BLaER1 treated with 17β-estradiol and CSF1 and Interleukin-3, amounts not matched to agents 10 nM and 100 nM (cell line): ENCODE results near the gene DOK6.

Source experiments
- H3K27ac ChIP-seq, 11 experiments: shearing (Covaris generic); formaldehyde crosslinking; 2 replicates each; pipeline ENCODE4 v1.8.1; 2022
- H3K27me3 ChIP-seq, 11 experiments: shearing (Covaris generic); formaldehyde crosslinking; 2 replicates each; pipeline ENCODE4 v1.8.1; 2022
- H3K36me3 ChIP-seq, 11 experiments: shearing (Covaris generic); formaldehyde crosslinking; 2 replicates each; pipeline ENCODE4 v1.8.1; 2022
- H3K4me1 ChIP-seq, 10 experiments: shearing (Covaris generic); formaldehyde crosslinking; 2 replicates each; pipeline ENCODE4 v1.8.1; 2022
- H3K4me2 ChIP-seq, 11 experiments: shearing (Covaris generic); formaldehyde crosslinking; 2 replicates each; pipeline ENCODE4 v1.8.1; 2022
- H3K4me3 ChIP-seq, 10 experiments: shearing (Covaris generic); formaldehyde crosslinking; 2 replicates each; pipeline ENCODE4 v1.8.1; 2022
- H3K9ac ChIP-seq, 11 experiments: shearing (Covaris generic); formaldehyde crosslinking; 2 replicates each; pipeline ENCODE4 v1.8.1; 2022
- H3K9me3 ChIP-seq, 11 experiments: shearing (Covaris generic); formaldehyde crosslinking; replicated peaks in 1 of 11; 2 replicates each; pipeline ENCODE4 v1.8.1; 2022
- H4K20me1 ChIP-seq, 11 experiments: shearing (Covaris generic); formaldehyde crosslinking; 2 replicates each; pipeline ENCODE4 v1.8.1; 2022
- Cebpa-rat ChIP-seq, 11 experiments: shearing (Covaris generic); IDR thresholded peaks; 2 replicates each; pipeline ENCODE4 v1.8.1; 2022

DOK6 gene

GRCh38 chr18:69890558-69890957 is 489.9 kb downstream of the DOK6 start:
- H3K4me2 ChIP-seq = no peak overlapping the region
- H3K36me3 ChIP-seq = no peaks in the 10 kb centered on the region
- H3K27ac ChIP-seq = no peak overlapping the region
- H3K9me3 ChIP-seq = no peaks in the 10 kb centered on the region
- no peak overlapping the region for H3K9ac ChIP-seq
- H3K4me3 ChIP-seq = no peak overlapping the region
- H3K27me3 ChIP-seq = no peaks in the 10 kb centered on the region
- TF ChIP-seq Cebpa-rat (IDR thresholded peaks at IDR 0.05) = no peak
- peaks cover 0 to under 1% (median 0%) of the 10 kb centered on the region in 10 experiments; a peak in 2 of 20 replicates for H3K4me1 ChIP-seq
- no peaks in the 10 kb centered on the region for H4K20me1 ChIP-seq

GRCh38 chr18:69894467-69894866 is 493.8 kb downstream of the DOK6 start:
- Histone ChIP-seq H3K9ac (no peak overlapping the region), H3K36me3 (no peaks in the 10 kb centered on the region), H3K9me3 (no peaks in the 10 kb centered on the region), H3K27ac (no peak overlapping the region), H3K4me1 (peaks cover 0 to 7% (median 0%) of the 10 kb centered on the region in 10 experiments; a peak in 5 of 20 replicates), H3K4me3 (no peak overlapping the region), H3K27me3 (no peaks in the 10 kb centered on the region), H3K4me2 (no peak overlapping the region), H4K20me1 (no peaks in the 10 kb centered on the region)
- TF ChIP-seq Cebpa-rat (IDR thresholded peaks at IDR 0.05) = no peak

GRCh38 chr18:69895066-69896047 is 494.7 kb downstream of the DOK6 start:
- no peaks in the 10 kb centered on the region for H4K20me1 ChIP-seq
- no peaks in the 10 kb centered on the region for H3K27me3 ChIP-seq
- peaks cover 0 to 7% (median 0%) of the 10 kb centered on the region in 10 experiments; a peak in 5 of 20 replicates for H3K4me1 ChIP-seq
- H3K9me3 ChIP-seq = peaks cover 0 to 5% (median 0%) of the 10 kb centered on the region in 11 experiments; a peak in 1 of 22 replicates
- TF ChIP-seq Cebpa-rat (IDR thresholded peaks at IDR 0.05) = no peak
- H3K9ac ChIP-seq = no peak overlapping the region
- no peak overlapping the region for H3K4me2 ChIP-seq
- H3K36me3 ChIP-seq = no peaks in the 10 kb centered on the region
- H3K27ac ChIP-seq = no peak overlapping the region
- no peak overlapping the region for H3K4me3 ChIP-seq

GRCh38 chr18:69897397-69898108 is 496.9 kb downstream of the DOK6 start:
- Histone ChIP-seq H4K20me1 (no peaks in the 10 kb centered on the region), H3K4me2 (no peak overlapping the region), H3K27me3 (no peaks in the 10 kb centered on the region), H3K4me1 (peaks cover 0 to 7% (median 0%) of the 10 kb centered on the region in 10 experiments; a peak in 5 of 20 replicates), H3K9me3 (peaks cover 0 to 5% (median 0%) of the 10 kb centered on the region in 11 experiments; a peak in 1 of 22 replicates), H3K36me3 (no peaks in the 10 kb centered on the region), H3K9ac (no peak overlapping the region), H3K27ac (no peak overlapping the region), H3K4me3 (no peak overlapping the region)
- TF ChIP-seq Cebpa-rat (IDR thresholded peaks at IDR 0.05) = no peak

GRCh38 chr18:69898241-69898861 is 497.7 kb downstream of the DOK6 start:
- no peak overlapping the region for H3K27ac ChIP-seq

More at GRCh38 chr18:69898241-69898861, 497.7 kb downstream of the DOK6 start:
- Histone ChIP-seq H3K36me3 (no peaks in the 10 kb centered on the region), H3K4me3 (no peak overlapping the region), H4K20me1 (no peaks in the 10 kb centered on the region), H3K4me2 (peak overlapping the region in 4 of 11 experiments; percentile 8 to 25 (median 20); a peak in 3 of 22 replicates), H3K27me3 (no peaks in the 10 kb centered on the region), H3K9me3 (peaks cover 0 to 5% (median 0%) of the 10 kb centered on the region in 11 experiments; a peak in 1 of 22 replicates), H3K4me1 (peaks cover 0 to 7% (median 0%) of the 10 kb centered on the region in 10 experiments; a peak in 5 of 20 replicates), H3K9ac (no peak overlapping the region)
- no peak for TF ChIP-seq Cebpa-rat (IDR thresholded peaks at IDR 0.05)
